Mammary epithelial cell (primary cell): Measurements from ENCODE around the gene CHD5.

Source experiments
- CTCF ChIP-seq, 2 donors: IDR thresholded peaks in 1 of 2; conservative IDR thresholded peaks in 1 of 2; 2 replicates each; pipeline ENCODE4 v1.5.1; 2011 to 2012; ENCODE audit warnings: inconsistent platforms in 2 of 2, low read length in 2 of 2, mild to moderate bottlenecking in 2 of 2, control low read depth in 1 of 2, low read depth in 1 of 2; ENCODE audit not compliant: insufficient read depth in 1 of 2; ENCODE audit errors: extremely low read depth in 1 of 2
- EZH2 ChIP-seq: IDR thresholded peaks from 2 replicates; pipeline ENCODE4 v1.6.1; 2012; ENCODE audit warnings: low read length, inconsistent platforms, borderline replicate concordance

DNA sequence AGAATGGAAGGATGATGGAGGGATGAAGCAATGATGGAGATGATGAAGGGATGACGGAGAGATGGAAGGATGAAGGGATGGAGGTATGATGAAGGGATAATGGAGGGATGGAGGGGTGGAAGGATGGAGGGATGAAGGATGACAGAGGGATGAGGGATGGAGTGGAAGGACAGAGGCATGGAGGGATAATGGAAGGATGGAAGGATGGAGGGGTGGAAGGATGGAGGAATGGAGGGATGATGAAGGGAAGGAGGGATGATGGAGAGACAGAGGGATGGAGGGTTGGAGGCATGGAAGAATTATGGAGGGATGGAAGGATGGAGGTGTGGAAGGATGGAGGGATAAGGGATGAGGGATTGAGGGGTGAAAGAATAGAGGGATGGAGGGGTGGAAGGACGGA, 71.6 kb downstream of the CHD5 start:
- no peak for TF ChIP-seq CTCF (conservative IDR thresholded peaks at IDR 0.05 in 1 of 2, IDR thresholded peaks at IDR 0.05 in 1 of 2; ENCODE audit: extremely low read depth in 1 of 2, insufficient read depth in 1 of 2, low read depth in 1 of 2, low read length in 2 of 2)
- no peak for TF ChIP-seq EZH2
